Type B pancreatic cell (in vitro differentiated cells): ENCODE results near the gene OSR1. TPM values are rescaled to one million over a fixed set of nuclear protein-coding genes. Genes with fewer than 3 reads are reported as not detected.

Experiments used
- DNase-seq: peaks from one replicate; pipeline ENCODE4 v3.0.0; 2021; ENCODE audit warnings: mixed read lengths; ENCODE audit not compliant: unreplicated experiment; ENCODE audit errors: extremely low spot score
- H3K27ac Mint-ChIP-seq: 2 replicates; pipeline ENCODE4 v1.8.0; 2021; ENCODE audit warnings: mild to moderate bottlenecking, mixed read lengths
- H3K27me3 Mint-ChIP-seq: 2 replicates; pipeline ENCODE4 v1.8.0; 2021; ENCODE audit warnings: mixed read lengths
- H3K36me3 Mint-ChIP-seq: 2 replicates; pipeline ENCODE4 v1.8.0; 2021; ENCODE audit warnings: mixed read lengths
- H3K4me1 Mint-ChIP-seq: one replicate; pipeline ENCODE4 v1.8.0; 2021; ENCODE audit warnings: mixed read lengths; ENCODE audit not compliant: unreplicated experiment
- H3K4me3 Mint-ChIP-seq: 2 replicates; pipeline ENCODE4 v1.8.0; 2021; ENCODE audit warnings: mild to moderate bottlenecking, mixed read lengths
- H3K9me3 Mint-ChIP-seq: 2 replicates; pipeline ENCODE4 v1.8.0; 2021; ENCODE audit warnings: mixed read lengths
- CTCF ChIP-seq: fragments of 200-600 bp; sonication (generic); conservative IDR thresholded peaks from 2 replicates; pipeline ENCODE4 v1.5.0; 2021; ENCODE audit warnings: antibody characterized with exemption, mild to moderate bottlenecking
- total RNA-seq: library from RNA; stranded (reverse); gene quantifications from 2 replicates; pipeline ENCODE4 v1.2.1, GENCODE V29; 2021; ENCODE audit warnings: low replicate concordance

OSR1 gene
- total RNA-seq, 1 donor from 2014 or later: 55.7 TPM

- Mint-ChIP-seq H3K27ac (no peak overlapping the region), H3K9me3 (no peaks in the 10 kb centered on the region), H3K27me3 (peaks cover 88% of the 10 kb centered on the region), H3K36me3 (peaks cover 33% of the 10 kb centered on the region), H3K4me3 (peak overlapping the region; percentile 92), H3K4me1 (peaks cover 30% of the 10 kb centered on the region)
- DNase-seq: no peak
- TF ChIP-seq CTCF: no peak
These were observed 3.4 kb downstream of the OSR1 start for GRCh38 chr2:19355014-19355405.

GRCh38 chr2:19353721-19354050 is 4.7 kb downstream of the OSR1 start:
- Mint-ChIP-seq H3K4me3 (peak overlapping the region; percentile 92), H3K4me1 (peaks cover 30% of the 10 kb centered on the region), H3K36me3 (peaks cover 37% of the 10 kb centered on the region), H3K27me3 (peaks cover 85% of the 10 kb centered on the region), H3K27ac (peak overlapping the region; percentile 39), H3K9me3 (no peaks in the 10 kb centered on the region)
- no peak for TF ChIP-seq CTCF
- DNase-seq: no peak

GRCh38 chr2:19352946-19353720 is 5.3 kb downstream of the OSR1 start:
- peak overlapping the region; percentile 39 for H3K27ac Mint-ChIP-seq
- no peaks in the 10 kb centered on the region for H3K9me3 Mint-ChIP-seq
- DNase-seq: no peak
- H3K4me1 Mint-ChIP-seq: peaks cover 30% of the 10 kb centered on the region
- peaks cover 87% of the 10 kb centered on the region for H3K27me3 Mint-ChIP-seq
- TF ChIP-seq CTCF: no peak
- peak overlapping the region; percentile 60 for H3K4me3 Mint-ChIP-seq
- H3K36me3 Mint-ChIP-seq: peaks cover 37% of the 10 kb centered on the region

- DNase-seq: no peak
- peak overlapping the region; percentile 54 for H3K4me3 Mint-ChIP-seq
- peaks cover 2% of the 10 kb centered on the region for H3K9me3 Mint-ChIP-seq
- no peak for TF ChIP-seq CTCF
- peaks cover 80% of the 10 kb centered on the region for H3K27me3 Mint-ChIP-seq
- H3K4me1 Mint-ChIP-seq: peaks cover 31% of the 10 kb centered on the region
- no peak overlapping the region for H3K27ac Mint-ChIP-seq
- peaks cover 38% of the 10 kb centered on the region for H3K36me3 Mint-ChIP-seq
These were observed 6.3 kb downstream of the OSR1 start for GRCh38 chr2:19351899-19352697.

- TF ChIP-seq CTCF: no peak
- H3K4me3 Mint-ChIP-seq: peak overlapping the region; percentile 54
- no peak for DNase-seq
These were observed 6.9 kb downstream of the OSR1 start for GRCh38 chr2:19351499-19351898.

More at GRCh38 chr2:19351499-19351898, 6.9 kb downstream of the OSR1 start:
- peaks cover 74% of the 10 kb centered on the region for H3K27me3 Mint-ChIP-seq
- peaks cover 36% of the 10 kb centered on the region for H3K36me3 Mint-ChIP-seq
- peaks cover 30% of the 10 kb centered on the region for H3K4me1 Mint-ChIP-seq
- H3K9me3 Mint-ChIP-seq: peaks cover 5% of the 10 kb centered on the region
- H3K27ac Mint-ChIP-seq: no peak overlapping the region
